Muscle of back (tissue), 11 donors: ENCODE data around the gene TBX1. TPM values are rescaled to one million over a fixed set of nuclear protein-coding genes. Genes with fewer than 3 reads are reported as not detected.
"Not testable (repeated sequence)": the region's sequence is repeated elsewhere in the genome, so short reads cannot be mapped to it uniquely, and the experiment has no call there.

Experiments
- DNase-seq, 3 donors: peaks; one replicate each; pipeline versions ENCODE4 v3.0.0 to v3.0.0-alpha.2; 2013
- polyA plus RNA-seq, 10 donors: library from polyadenylated mRNA; unstranded; fragments of 120-200 nt; gene quantifications; one replicate each; pipeline ENCODE4 v1.2.1, GENCODE V29; 2013; ENCODE audit not compliant: insufficient read length in 10 of 10

Gene TBX1
- polyA plus RNA-seq, 10 donors, result 5.3 to 16.6 (median 7.6) TPM

DNA sequence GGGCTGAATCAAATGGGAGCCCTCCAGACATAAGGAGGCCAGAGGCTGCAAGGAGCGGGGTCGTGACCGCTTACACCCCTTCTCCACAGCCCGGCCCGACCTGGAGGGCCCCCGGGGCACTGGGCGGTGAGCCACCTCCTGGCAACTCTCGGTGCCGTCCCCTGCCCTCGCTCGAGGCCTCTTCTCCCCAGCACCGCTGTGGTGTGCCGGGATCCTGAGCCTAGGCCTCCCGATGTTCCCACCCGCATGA lies 37.7 kb upstream of the TBX1 start:
- DNase-seq, result no peak

DNA sequence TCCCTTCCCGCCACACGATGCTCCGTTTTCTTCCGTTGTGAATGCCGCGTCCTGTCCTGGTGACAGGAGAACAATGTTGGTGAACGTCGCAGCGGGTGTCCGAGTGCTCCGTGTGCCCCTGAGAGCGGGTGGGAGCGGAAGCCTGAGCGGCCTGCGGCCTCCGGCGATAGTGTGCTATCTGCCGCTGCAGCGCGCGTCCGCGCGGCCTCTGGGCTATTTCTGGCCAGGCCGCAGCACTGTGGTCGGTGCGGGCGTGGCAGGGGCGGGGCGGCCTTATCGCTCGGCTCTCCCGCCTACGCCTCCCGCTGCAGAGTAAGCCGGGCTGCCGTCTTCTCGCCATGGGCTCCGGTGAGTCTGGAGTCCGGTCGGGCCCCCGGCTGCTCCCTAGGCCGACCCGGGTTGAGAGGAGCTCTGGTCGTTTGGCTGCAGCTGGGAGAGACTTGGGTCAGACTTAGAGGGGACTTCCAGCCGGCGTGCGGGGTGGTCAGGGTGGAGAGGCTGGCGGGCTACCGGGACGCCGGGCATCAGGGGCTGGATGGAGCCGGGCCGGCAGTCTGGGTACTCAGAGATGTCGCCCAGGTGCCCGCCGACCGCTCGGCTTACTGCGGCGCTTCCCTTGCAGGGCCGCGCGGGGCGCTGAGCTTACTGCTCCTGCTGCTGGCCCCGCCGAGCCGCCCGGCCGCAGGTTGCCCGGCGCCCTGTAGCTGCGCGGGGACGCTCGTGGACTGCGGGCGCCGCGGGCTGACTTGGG lies 37.2 kb upstream of the TBX1 start, which contains the start of gene GP1BB:
GP1BB (plus strand) TSS at position 308 of the 751 bp plus-strand sequence; CDS start at position 339, 31 bp downstream.
- DNase-seq, result peak in 1 of 3 donors; percentile 55

DNA sequence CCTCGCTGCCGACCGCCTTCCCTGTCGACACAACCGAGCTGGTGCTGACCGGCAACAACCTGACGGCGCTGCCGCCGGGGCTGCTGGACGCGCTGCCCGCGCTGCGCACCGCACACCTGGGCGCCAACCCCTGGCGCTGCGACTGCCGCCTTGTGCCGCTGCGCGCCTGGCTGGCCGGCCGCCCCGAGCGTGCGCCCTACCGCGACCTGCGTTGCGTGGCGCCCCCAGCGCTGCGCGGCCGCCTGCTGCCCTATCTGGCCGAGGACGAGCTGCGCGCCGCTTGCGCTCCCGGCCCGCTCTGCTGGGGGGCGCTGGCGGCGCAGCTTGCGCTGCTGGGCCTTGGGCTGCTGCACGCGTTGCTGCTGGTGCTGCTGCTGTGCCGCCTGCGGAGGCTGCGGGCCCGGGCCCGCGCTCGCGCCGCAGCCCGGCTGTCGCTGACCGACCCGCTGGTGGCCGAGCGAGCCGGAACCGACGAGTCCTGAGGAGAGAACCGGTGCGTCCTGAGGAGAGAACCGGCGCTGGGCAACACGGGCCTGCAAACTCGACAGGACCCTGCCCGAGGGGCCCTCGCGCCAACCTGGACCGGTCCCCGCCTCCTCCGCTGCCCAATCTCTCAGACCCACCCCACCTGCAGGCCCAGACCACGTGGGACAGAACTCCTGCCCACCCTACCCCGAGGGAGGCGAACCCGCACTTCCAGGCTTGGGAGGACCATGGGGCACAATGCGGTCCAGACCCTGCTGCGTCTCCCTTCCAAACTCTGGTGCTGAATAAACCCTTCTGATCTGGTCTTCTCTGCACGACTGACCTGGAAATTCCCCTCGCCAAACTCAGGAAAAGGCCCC lies 36.4 kb upstream of the TBX1 start:
- no peak for DNase-seq

DNA sequence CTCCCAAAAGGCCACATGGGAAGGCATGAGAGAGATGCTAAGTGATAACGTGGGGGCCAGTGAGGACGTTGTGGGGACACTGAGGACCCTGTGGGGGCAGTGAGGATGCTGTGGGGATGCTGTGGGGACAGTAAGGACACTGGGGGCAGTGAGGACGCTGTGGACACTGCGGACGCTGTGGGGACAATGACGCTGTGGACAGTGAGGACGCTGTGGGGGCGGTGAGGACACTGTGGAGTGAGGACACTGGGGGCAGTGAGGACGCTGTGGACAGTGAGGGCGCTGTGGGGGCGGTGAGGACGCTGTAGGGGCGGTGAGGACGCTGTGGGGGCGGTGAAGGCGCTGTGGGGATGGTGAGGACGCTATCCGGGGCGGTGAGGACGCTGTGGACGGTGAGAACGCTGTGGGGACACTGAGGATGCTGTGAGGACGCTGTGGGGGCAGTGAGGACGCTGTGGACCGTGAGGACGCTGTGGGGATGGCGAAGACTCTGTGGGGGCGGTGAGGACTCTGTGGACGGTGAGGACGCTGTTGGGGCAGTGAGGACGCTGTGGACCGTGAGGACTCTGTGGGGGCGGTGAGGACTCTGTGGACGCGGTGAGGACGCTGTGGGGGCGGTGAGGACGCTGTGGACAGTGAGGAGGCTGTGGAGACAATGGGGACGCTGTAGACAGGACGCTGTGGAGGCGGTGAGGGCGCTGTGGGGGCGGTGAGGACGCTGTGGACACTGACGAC lies 35.5 kb upstream of the TBX1 start:
- DNase-seq, result no peak

DNA sequence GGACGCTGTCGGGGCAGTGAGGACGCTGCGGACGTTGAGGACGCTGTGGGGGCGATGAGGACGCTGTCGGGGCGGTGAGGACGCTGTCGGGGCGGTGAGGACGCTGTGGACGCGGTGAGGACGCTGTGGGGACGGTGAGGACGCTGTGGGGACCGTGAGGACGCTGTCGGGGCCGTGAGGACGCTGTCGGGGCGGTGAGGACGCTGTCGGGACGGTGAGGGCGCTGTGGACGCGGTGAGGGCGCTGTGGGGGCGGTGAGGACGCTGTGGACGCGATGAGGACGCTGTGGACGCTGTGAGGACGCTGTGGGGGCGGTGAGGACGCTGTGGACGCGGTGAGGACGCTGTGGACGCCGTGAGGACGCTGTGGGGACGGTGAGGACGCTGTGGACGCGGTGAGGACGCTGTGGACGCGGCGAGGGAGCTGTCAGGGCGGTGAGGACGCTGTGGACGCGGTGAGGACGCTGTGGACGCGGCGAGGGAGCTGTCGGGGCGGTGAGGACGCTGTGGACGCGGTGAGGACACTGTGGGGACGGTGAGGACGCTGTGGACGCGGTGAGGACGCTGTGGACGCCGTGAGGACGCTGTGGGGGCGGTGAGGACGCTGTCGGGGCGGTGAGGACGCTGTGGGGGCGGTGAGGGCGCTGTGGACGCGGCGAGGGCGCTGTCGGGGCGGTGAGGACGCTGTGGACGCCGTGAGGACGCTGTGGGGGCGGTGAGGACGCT lies 34.4 kb upstream of the TBX1 start:
- not testable (repeated sequence) for DNase-seq

DNA sequence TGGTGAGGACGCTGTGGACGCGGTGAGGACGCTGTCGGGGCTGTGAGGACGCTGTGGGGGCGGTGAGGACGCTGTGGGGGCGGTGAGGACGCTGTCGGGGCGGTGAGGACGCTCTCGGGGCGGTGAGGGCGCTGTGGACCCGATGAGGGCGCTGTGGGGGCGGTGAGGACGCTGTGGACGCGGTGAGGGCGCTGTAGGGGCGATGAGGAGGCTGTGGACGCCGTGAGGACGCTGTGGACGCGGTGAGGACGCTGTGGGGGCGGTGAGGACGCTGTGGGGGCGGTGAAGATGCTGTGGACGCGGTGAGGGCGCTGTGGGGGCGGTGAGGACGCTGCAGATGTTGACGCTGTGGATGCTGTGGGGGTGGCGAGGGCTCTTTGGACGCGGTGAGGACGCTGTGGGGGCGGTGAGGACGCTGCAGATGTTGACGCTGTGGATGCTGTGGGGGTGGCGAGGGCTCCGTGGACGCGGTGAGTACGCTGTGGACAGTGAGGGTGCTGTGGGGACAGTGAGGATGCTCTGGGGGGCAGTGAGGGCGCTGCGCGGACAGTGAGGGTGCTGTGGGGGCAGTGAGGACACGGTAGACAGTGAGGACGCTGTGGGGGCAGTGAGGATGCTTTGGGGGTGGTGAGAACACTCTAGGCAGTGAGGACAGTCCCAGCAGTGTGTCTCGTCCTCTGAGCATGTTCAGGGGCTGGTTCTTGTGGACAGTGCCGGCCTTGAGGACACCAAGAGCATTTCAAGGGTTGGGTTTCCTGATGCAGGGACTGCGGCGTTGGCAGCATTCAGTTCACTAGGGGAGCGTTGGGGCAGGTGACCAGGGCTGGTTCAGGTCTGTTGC lies 33.0 kb upstream of the TBX1 start:
- no peak for DNase-seq

DNA sequence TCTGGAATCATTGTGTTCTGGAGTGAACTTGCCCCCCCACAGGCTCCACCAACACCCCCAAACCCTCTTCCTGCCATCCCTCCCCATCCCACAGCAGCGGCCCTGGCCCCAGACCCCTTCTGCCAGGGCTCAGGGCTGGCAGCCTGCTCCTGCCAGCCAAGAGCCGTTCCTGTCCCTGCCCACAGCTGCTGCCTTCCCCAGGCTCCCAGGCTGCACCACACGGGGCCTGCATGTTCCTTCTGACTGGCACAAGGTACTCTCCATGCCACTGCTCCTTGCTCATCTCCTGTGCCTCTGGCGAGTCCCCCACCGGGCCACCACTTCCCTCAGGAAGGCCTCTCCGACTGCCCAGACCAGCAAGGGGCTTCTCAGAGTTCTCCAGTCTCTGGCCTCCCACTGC lies 32.3 kb upstream of the TBX1 start:
- no peak for DNase-seq

DNA sequence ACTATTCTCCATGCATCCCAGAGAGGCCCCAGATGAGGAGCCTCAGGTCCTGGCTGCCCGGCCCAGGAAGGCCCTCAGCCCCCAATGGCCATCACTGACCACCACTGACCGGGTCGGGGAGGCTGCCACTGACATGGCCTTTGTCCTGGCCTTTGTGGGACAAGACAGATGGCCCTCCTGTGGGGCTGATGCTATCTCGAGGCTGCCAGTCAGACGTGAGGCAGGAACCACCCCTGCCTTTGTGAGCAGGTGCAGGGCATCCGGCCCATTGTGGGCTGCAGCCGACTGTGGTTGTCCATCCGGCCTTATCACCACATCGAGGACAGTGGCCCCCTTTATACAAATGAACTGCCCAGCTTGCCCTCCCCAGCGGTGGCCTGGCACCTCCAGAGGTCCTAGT lies 31.7 kb upstream of the TBX1 start:
- no peak for DNase-seq

DNA sequence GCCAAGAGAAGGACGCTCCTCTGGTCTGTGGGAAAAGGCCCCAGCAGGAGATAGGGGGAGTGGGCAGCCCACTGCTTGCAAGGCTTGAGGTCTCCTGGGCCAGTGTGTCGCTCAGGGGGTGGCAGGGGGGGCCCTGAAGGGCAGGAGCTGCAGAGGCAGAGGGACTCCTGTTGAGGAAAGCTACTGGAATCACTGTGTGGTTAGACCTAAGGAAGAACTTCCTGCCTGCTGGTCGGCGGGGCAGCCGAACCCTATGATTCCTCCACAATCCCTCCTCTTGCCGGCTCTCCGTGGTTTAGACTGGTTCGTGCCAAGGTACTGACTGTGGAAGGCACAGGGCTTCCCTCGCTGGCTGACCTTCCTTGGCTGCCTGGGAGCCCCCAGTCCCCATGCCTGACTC lies 31.1 kb upstream of the TBX1 start:
- no peak for DNase-seq

DNA sequence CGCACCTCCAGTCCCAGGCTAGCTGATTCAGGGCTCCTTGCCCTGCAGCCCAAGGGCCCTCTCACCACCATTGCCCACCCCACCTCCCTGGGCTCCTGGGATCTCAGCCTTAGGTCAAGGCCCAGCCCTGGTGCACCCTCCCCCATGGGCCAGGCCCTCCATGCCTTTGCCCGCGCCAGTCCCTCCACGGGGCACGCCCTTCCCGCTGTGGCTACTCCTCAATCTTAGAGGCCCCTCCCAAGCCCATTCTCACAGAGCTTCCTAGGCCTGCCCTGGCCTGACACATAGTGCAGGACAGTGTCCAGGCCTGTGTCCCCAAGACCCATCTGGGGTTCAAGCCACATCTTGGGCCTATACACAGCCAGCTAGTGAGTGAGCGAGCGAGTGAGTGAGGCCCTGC lies 30.4 kb upstream of the TBX1 start:
- DNase-seq, result no peak

DNA sequence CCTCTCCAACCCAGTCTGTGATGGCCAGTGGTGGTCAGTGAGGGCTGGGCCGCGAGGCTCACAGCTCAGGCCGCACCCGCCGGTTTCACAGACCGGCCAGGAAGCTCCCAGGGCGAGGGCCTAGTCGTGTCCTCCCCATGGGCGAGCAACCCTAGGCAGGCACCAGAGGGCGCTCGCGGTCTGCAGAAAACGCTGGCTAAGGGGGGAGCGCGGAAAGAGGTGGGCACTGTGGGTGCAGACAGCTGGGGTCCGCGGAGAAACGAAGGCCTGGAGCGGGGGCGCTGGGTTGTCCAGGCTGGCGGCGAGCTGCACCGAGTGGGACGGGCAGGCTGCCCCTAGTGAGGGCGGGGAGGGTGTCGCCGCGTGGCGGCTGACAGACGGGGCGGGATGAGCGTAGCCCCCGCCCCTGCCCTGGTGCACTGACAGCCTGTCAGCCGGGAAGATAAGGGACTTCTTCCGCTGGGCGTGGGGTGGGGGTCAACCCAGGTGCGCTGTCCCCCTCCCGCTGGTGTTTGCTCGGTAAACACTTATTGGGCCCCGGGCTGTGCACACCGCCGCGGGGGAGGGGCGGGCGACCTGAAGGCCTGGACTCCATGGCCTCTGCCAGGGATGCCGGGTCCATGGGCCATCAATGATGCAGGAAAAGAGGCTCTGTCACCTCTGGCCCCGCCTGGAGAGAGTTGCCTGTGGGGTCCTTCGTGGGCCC lies 29.8 kb upstream of the TBX1 start:
- peak; percentile 78 to 94 (median 87) for DNase-seq

DNA sequence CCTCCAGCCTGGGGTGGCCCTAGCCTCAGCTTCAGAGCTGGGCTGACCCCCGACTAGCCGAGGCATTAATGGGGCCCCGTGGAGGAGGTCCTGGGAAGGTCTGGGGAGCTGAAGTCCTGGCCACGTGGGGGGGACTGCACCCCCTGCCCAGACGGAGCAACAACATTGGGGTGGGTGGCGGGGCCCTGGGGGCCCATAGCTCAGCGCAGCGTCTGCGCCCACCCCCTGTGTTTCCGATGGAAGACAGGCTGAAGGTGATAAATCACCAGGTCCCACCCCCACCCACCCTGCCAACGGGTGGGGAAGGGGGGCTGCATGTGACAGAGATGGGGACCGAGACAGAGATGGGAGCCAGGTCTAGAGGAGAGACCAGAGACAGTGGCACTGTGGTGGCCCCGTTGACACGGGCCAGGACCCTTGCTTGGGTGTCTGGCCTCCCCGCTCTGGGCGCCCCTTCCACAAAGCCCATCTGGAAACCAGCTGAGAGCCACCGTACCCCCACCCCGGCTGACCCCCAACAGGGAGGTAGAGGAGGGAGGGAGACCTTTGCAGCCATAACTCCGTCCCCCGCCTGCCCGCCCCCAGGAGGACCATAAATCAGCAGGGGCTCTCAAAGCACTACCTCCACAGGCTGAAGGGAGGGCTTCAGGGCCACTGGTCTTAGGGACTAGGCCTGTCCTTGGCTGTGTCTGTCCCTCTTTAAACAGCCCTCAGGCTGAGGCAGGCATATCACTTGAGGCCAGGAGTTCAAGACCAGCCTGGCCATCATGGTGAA lies 29.0 kb upstream of the TBX1 start:
- no peak for DNase-seq

DNA sequence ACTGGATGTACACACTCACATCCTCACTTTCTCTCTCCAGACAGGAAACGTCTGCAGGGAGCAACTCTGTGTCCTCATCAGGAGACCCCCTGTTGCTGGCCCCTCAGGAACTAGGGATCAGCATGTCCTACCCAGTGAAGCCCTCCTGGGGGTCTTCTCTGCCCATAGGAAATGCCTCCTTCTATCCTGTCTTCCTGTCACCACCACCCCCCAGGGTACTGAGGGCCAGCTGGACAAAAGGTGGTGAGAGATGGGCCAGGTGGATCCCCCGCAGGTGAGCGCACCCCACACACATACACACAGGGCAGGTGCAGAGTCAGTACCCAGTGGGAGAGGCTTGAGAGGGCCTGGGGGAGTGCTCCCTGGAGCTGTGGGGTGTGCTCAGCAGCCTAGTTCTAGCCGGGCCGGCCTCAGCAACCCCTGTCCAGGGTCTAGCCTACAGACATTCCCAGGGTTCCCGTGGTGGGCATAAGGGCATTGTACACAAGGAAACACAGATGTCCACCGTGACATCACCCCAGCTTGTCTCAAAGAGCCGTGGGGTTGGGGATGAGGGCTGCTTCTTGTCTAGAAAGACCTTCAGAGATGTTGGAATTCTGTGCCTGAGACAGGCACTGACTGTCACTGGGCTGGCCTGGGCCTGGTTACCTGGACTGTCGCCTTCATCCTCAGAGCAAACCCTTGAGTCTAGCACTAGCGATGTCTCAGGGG lies 28.0 kb upstream of the TBX1 start:
- no peak for DNase-seq

DNA sequence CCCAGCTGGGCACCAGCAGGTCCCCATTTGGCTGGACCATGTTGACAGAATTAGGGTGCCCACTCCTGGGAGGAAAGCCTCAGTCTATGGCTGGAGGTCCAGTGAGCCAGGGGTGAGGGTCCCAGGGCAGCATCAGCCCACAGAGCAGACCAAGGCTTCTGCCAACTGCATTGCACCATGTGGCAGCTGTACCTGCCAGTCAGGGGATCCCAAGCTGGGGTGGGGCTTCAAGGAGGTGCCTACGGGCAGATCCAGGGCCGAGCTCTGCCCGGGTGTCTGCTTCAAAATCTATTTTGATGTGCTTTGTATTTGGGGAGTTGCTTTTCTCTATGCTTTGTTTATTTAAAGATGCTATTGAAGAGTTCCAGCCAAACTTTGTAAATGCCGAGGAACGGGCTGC lies 26.8 kb upstream of the TBX1 start:
- no peak for DNase-seq

DNA sequence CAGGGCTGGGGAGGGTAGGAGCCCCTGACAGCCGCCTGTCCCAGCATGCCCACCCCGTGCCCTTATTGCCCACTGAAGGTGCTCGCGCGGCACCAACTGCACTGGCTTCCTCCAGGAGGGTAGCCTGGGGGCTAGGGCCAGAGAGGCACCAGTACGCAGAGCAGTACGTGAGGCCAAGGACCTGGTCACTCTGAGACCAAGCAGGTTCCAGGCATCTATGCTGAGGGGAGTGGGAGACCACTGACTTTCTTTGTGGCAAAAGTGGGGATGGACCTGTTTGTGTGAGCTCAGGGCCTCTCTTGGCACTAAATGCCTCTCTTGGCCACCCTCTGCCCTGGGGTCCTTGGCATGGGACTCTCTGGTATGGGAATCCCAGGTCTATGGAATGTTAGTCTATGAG lies 26.4 kb upstream of the TBX1 start:
- no peak for DNase-seq

DNA sequence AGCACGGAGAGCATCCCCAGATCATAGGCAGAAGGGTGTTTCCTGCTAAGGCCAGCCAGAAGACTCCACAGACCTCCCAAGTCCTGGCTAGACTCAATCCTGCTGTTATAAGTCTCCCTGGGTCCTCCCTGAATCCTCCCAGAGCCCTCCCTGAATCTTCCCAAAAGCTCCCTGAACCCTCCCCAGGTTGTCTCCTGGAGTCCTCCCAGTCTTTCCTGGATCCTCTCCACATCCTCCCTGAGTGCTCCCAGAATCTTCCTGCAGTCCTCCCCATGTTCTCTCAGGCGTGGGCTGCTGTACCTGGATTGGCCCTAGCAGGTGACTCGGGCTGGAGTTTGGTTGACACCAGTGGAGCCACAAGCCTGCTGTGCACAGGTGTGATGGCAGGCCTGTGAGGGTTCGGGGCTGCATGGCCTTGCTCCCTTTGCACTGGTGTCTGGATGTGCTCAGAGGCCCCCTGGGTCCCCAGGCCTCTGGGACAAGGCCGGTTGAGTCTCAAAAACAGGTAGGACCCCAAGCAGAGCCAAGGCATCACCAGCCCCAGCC lies 25.7 kb upstream of the TBX1 start:
- no peak for DNase-seq

DNA sequence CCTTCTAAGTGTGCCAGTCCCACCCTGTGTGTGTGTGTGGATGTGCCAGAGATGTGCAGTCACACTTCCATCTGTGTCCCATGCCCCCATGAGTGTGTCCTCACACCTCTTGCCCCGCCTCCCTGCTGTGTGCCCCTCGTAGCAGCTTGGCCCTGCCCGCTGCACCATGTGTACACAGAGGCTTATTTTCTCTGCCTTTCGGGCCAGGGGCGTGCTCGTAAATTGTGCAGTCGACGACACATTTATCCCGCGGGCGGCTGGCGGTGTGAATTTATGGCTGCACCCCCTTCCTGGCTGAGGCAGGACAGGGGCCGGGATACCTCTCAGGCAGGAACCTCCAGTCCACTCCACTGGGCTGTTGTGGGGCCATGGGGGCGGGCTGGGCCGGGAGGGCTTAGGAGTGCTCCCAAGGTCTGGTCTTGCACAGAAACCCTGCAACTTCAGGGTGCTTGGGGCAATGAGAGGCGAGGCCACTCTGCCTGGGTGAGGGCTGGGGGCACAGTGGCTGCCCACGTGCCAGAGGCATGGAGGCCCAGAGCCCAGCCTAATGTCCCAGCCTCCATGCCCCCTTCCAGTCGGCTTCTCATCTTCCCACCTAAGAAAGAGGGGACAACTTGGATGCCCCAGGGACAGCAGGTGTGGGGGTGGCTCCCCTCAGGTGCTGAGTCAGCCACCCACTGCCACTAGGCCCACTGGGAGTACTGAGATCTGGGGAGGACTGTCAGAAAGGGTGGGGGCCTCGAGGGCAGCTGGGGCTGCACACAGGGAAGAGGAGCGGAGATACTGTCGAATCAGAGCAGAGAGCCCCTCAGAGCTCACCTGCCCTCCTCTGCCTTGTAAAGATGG lies 24.7 kb upstream of the TBX1 start:
- DNase-seq, result no peak
